ENCODE results near the gene KRT10.

DNA sequence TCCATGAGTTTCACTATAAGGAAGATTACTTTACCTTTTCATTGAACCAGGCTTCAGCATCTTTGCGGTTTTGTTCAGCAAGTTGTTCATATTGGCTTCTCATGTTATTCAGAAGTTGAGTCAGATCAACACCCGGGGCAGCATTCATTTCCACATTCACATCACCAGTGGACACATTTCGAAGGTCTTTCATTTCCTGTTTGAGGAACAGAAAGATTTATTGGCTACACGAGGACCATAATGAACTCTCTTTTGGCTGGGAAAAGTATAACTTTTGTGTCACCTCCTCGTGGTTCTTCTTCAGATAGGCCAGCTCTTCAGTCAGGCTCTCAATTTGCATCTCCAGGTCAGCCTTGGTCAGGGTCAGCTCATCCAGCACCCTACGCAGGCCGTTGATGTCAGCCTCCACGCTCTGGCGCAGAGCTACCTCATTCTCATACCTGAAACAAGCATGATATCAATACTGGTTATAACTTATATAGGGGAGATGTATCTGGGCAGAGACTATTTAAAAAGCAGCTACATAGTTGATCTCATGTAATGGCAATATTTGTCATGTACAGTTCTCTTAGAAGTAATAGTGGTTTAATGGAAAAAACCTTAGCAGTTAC lies 2.1 kb downstream of the KRT10 start:
- TF ChIP-seq, protein P1, sequence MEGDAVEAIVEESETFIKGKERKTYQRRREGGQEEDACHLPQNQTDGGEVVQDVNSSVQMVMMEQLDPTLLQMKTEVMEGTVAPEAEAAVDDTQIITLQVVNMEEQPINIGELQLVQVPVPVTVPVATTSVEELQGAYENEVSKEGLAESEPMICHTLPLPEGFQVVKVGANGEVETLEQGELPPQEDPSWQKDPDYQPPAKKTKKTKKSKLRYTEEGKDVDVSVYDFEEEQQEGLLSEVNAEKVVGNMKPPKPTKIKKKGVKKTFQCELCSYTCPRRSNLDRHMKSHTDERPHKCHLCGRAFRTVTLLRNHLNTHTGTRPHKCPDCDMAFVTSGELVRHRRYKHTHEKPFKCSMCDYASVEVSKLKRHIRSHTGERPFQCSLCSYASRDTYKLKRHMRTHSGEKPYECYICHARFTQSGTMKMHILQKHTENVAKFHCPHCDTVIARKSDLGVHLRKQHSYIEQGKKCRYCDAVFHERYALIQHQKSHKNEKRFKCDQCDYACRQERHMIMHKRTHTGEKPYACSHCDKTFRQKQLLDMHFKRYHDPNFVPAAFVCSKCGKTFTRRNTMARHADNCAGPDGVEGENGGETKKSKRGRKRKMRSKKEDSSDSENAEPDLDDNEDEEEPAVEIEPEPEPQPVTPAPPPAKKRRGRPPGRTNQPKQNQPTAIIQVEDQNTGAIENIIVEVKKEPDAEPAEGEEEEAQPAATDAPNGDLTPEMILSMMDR (IDR thresholded peaks at IDR 0.05) = no peak
- TF ChIP-seq POLR2A (IDR thresholded peaks at IDR 0.05) (no peak), POLR2AphosphoS5 (IDR thresholded peaks at IDR 0.05; ENCODE audit: insufficient read depth in 1 of 2, low read depth in 1 of 2) (no peak)
